HEK293 (cell line): ENCODE measurements around the gene STING1.
A peak's percentile ranks its signal among the peaks of the same experiment; 100 is the strongest.

Experiments
- CTCF ChIA-PET: fragments of 350-600 bp; formaldehyde crosslinking; extraction: SDS; loops from one replicate; lab custom pipeline; 2021; ENCODE audit warnings: antibody characterized with exemption; lab: Yijun Ruan, JAX
- POLR2A ChIA-PET: fragments of 300-600 bp; formaldehyde crosslinking; extraction: SDS; loops from one replicate; lab custom pipeline; 2020; ENCODE audit warnings: antibody characterized with exemption, inconsistent platforms; lab: Yijun Ruan, JAX
- H3K27ac ChIP-seq: fragments of 200-500 bp; sonication (Bioruptor generic); 2 replicates; pipeline ENCODE4 v1.5.1; 2014; ENCODE audit warnings: low read depth, low read length, control low read depth, inconsistent platforms; ENCODE audit errors: extremely low read depth
- H3K36me3 ChIP-seq, 2 experiments: fragments of 200-500 bp in 1 of 2; sonication (Bioruptor generic) in 1 of 2; 1 replicate in 1 of 2; 2 replicates in 1 of 2; pipeline ENCODE4 v1.5.1; 2014 to 2017; ENCODE audit warnings: inconsistent platforms in 2 of 2, low read length in 2 of 2; ENCODE audit not compliant: control insufficient read depth in 2 of 2, insufficient read depth in 1 of 2
- H3K4me1 ChIP-seq: fragments of 200-500 bp; sonication (Bioruptor generic); 2 replicates; pipeline ENCODE4 v1.5.1; 2014; ENCODE audit warnings: mild to moderate bottlenecking, low read length, inconsistent platforms; ENCODE audit not compliant: control insufficient read depth, insufficient read depth
- H3K4me3 ChIP-seq: 2 replicates; pipeline ENCODE4 v1.5.1; 2011; ENCODE audit warnings: low read depth, mild to moderate bottlenecking, control low read depth, low read length, moderate library complexity
- H3K9me3 ChIP-seq: fragments of 200-500 bp; sonication (Bioruptor generic); 2 replicates; pipeline ENCODE4 v1.5.1; 2014; ENCODE audit warnings: low read depth, low read length, inconsistent platforms; ENCODE audit not compliant: control insufficient read depth, insufficient read depth
- SCRT2 ChIP-seq: fragments of 450-650 bp; formaldehyde crosslinking; IDR thresholded peaks from 2 replicates; pipeline ENCODE4 v1.5.1; 2016; ENCODE audit warnings: missing biosample characterization, missing genetic modification characterization
- ZBTB48 ChIP-seq: fragments of 450-650 bp; formaldehyde crosslinking; IDR thresholded peaks from 2 replicates; pipeline ENCODE4 v1.5.1; 2016; ENCODE audit warnings: missing biosample characterization, missing genetic modification characterization
- ZBTB7A ChIP-seq: fragments of 450-650 bp; formaldehyde crosslinking; IDR thresholded peaks from 2 replicates; pipeline ENCODE4 v1.5.1; 2016; ENCODE audit warnings: low read depth, missing biosample characterization, missing genetic modification characterization
- ZFP69B ChIP-seq: fragments of 450-650 bp; formaldehyde crosslinking; IDR thresholded peaks from 2 replicates; pipeline ENCODE4 v1.5.1; 2016; ENCODE audit warnings: missing biosample characterization, missing genetic modification characterization
- ZNF132 ChIP-seq: fragments of 450-650 bp; formaldehyde crosslinking; IDR thresholded peaks from 2 replicates; pipeline ENCODE4 v1.5.1; 2017; ENCODE audit warnings: missing biosample characterization, missing genetic modification characterization, borderline replicate concordance
- ZNF146 ChIP-seq: fragments of 450-650 bp; formaldehyde crosslinking; IDR thresholded peaks from 2 replicates; pipeline ENCODE4 v1.5.1; 2016; ENCODE audit warnings: missing biosample characterization, missing genetic modification characterization
- ZNF148 ChIP-seq: fragments of 450-650 bp; formaldehyde crosslinking; IDR thresholded peaks from 2 replicates; pipeline ENCODE4 v1.5.0; 2017; ENCODE audit warnings: missing biosample characterization, missing genetic modification characterization, borderline replicate concordance
- ZNF157 ChIP-seq: fragments of 450-650 bp; formaldehyde crosslinking; IDR thresholded peaks from 2 replicates; pipeline ENCODE4 v1.5.1; 2016; ENCODE audit warnings: missing biosample characterization, missing genetic modification characterization
- ZNF2 ChIP-seq: fragments of 450-650 bp; formaldehyde crosslinking; IDR thresholded peaks from 2 replicates; pipeline ENCODE4 v1.5.1; 2016; ENCODE audit warnings: missing biosample characterization, missing genetic modification characterization
- ZNF202 ChIP-seq: fragments of 450-650 bp; formaldehyde crosslinking; IDR thresholded peaks from 2 replicates; pipeline ENCODE4 v1.5.1; 2016; ENCODE audit warnings: missing biosample characterization, missing genetic modification characterization, borderline replicate concordance
- ZNF292 ChIP-seq: fragments of 450-650 bp; formaldehyde crosslinking; IDR thresholded peaks from 2 replicates; pipeline ENCODE4 v1.5.1; 2016; ENCODE audit warnings: low read depth, missing biosample characterization, missing genetic modification characterization, borderline replicate concordance
- ZNF354C ChIP-seq: fragments of 450-650 bp; formaldehyde crosslinking; IDR thresholded peaks from 2 replicates; pipeline ENCODE4 v1.5.1; 2016; ENCODE audit warnings: missing biosample characterization, missing genetic modification characterization, low read depth, borderline replicate concordance
- ZNF404 ChIP-seq: fragments of 450-650 bp; formaldehyde crosslinking; IDR thresholded peaks from 2 replicates; pipeline ENCODE4 v1.5.1; 2017; ENCODE audit warnings: missing biosample characterization, missing genetic modification characterization
- ZNF514 ChIP-seq: fragments of 450-650 bp; formaldehyde crosslinking; IDR thresholded peaks from 2 replicates; pipeline ENCODE4 v1.5.1; 2016; ENCODE audit warnings: missing biosample characterization, missing genetic modification characterization
- ZNF521 ChIP-seq: fragments of 450-650 bp; formaldehyde crosslinking; IDR thresholded peaks from 2 replicates; pipeline ENCODE4 v1.5.1; 2017; ENCODE audit warnings: missing biosample characterization, mild to moderate bottlenecking, missing genetic modification characterization
- ZNF560 ChIP-seq: fragments of 450-650 bp; formaldehyde crosslinking; IDR thresholded peaks from 2 replicates; pipeline ENCODE4 v1.5.1; 2017; ENCODE audit warnings: missing biosample characterization, missing genetic modification characterization, borderline replicate concordance
- ZNF571 ChIP-seq: fragments of 450-650 bp; formaldehyde crosslinking; IDR thresholded peaks from 2 replicates; pipeline ENCODE4 v1.5.0; 2017; ENCODE audit warnings: missing biosample characterization, missing genetic modification characterization
- ZNF621 ChIP-seq: fragments of 450-650 bp; formaldehyde crosslinking; IDR thresholded peaks from 2 replicates; pipeline ENCODE4 v1.5.1; 2017; ENCODE audit warnings: missing biosample characterization, missing genetic modification characterization
- ZNF776 ChIP-seq: fragments of 450-650 bp; formaldehyde crosslinking; IDR thresholded peaks from 2 replicates; pipeline ENCODE4 v1.5.0; 2017; ENCODE audit warnings: missing biosample characterization, missing genetic modification characterization, borderline replicate concordance
- ZNF791 ChIP-seq: fragments of 450-650 bp; formaldehyde crosslinking; IDR thresholded peaks from 2 replicates; pipeline ENCODE4 v1.5.1; 2016; ENCODE audit warnings: missing biosample characterization, missing genetic modification characterization
- ZNF792 ChIP-seq: fragments of 450-650 bp; formaldehyde crosslinking; IDR thresholded peaks from 2 replicates; pipeline ENCODE4 v1.5.1; 2016; ENCODE audit warnings: missing biosample characterization, missing genetic modification characterization
- TF ChIP-seq, protein P1 (sequence below): fragments of 450-650 bp; formaldehyde crosslinking; IDR thresholded peaks from 2 replicates; pipeline ENCODE4 v1.5.1; 2016; ENCODE audit warnings: missing biosample characterization, missing genetic modification characterization
- TF ChIP-seq, protein P2 (sequence below): fragments of 450-650 bp; formaldehyde crosslinking; IDR thresholded peaks from 2 replicates; pipeline ENCODE4 v1.5.1; 2016; ENCODE audit warnings: missing biosample characterization, missing genetic modification characterization, low read depth
- TF ChIP-seq, protein P3 (sequence below): fragments of 450-650 bp; formaldehyde crosslinking; IDR thresholded peaks from 2 replicates; pipeline ENCODE4 v1.5.1; 2016; ENCODE audit warnings: missing biosample characterization, missing genetic modification characterization
- TF ChIP-seq, protein P4 (sequence below): fragments of 450-650 bp; formaldehyde crosslinking; IDR thresholded peaks from 2 replicates; pipeline ENCODE4 v1.5.1; 2016; ENCODE audit warnings: missing biosample characterization, missing genetic modification characterization

The STING1 gene

DNA sequence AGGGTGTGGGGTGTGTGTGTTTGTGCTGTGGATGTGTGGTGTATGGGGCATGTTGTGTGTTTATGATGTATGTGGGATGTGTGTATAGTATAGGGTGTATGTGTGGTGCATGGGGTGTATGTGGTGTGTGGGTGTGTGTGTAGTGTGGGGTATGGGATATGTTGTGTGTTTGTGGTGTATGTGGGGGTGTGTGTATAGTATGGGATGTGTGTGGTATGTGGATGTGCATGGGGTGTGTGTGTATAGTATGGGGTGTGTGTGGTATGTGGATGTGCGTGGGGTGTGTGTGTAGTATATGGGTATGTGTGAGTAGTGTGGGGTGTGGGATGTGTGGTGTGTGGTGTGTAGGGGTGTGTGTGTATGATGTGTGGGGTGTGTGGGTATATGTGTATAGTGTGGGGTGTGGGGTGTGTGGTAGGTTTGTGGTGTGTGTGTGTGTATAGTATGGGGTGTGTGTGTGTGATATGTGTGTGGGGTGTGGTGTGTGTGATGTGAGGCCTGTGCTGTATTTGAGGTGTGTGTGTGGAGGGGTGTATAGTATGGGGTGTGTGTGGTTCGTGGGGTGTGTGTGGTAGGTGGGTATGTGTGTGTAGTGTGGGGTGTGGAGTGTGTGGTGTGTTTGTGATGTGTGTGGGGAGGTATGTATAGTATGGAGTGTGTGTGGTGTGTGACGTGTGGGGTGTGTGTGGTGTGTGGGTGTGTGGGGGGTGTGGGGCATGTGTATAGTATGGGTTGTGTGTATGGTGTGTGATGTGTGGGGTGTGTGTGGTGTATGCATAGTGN lies 30.5 kb downstream of the STING1 start (continued):
- TF ChIP-seq, protein P1, sequence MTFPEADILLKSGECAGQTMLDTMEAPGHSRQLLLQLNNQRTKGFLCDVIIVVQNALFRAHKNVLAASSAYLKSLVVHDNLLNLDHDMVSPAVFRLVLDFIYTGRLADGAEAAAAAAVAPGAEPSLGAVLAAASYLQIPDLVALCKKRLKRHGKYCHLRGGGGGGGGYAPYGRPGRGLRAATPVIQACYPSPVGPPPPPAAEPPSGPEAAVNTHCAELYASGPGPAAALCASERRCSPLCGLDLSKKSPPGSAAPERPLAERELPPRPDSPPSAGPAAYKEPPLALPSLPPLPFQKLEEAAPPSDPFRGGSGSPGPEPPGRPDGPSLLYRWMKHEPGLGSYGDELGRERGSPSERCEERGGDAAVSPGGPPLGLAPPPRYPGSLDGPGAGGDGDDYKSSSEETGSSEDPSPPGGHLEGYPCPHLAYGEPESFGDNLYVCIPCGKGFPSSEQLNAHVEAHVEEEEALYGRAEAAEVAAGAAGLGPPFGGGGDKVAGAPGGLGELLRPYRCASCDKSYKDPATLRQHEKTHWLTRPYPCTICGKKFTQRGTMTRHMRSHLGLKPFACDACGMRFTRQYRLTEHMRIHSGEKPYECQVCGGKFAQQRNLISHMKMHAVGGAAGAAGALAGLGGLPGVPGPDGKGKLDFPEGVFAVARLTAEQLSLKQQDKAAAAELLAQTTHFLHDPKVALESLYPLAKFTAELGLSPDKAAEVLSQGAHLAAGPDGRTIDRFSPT (tag by site-specific recombination): no peak
- TF ChIP-seq ZNF621 (0 out of 2 replicates have a peak, but pooled peaks have one; percentile 20), ZNF571 (tag by site-specific recombination) (peak; percentile 41; the same call in 1 of the 2 replicates), ZNF776 (peak; percentile 23; the same call in 1 of the 2 replicates), ZNF132 (no peak), ZNF521 (tag by site-specific recombination) (peak; percentile 17; the same call in 1 of the 2 replicates), ZNF146 (tag by site-specific recombination) (0 out of 2 replicates have a peak, but pooled peaks have one; percentile 17), ZNF202 (tag by site-specific recombination) (no peak), ZNF791 (tag by site-specific recombination) (peak; percentile 58; the same call in 1 of the 2 replicates), ZNF354C (tag by site-specific recombination) (peak; percentile 25; the same call in 1 of the 2 replicates)
- TF ChIP-seq, protein P2, sequence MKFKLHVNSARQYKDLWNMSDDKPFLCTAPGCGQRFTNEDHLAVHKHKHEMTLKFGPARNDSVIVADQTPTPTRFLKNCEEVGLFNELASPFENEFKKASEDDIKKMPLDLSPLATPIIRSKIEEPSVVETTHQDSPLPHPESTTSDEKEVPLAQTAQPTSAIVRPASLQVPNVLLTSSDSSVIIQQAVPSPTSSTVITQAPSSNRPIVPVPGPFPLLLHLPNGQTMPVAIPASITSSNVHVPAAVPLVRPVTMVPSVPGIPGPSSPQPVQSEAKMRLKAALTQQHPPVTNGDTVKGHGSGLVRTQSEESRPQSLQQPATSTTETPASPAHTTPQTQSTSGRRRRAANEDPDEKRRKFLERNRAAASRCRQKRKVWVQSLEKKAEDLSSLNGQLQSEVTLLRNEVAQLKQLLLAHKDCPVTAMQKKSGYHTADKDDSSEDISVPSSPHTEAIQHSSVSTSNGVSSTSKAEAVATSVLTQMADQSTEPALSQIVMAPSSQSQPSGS (tag by site-specific recombination): no peak
- TF ChIP-seq, all 188 proteins: peak for 17

DNA sequence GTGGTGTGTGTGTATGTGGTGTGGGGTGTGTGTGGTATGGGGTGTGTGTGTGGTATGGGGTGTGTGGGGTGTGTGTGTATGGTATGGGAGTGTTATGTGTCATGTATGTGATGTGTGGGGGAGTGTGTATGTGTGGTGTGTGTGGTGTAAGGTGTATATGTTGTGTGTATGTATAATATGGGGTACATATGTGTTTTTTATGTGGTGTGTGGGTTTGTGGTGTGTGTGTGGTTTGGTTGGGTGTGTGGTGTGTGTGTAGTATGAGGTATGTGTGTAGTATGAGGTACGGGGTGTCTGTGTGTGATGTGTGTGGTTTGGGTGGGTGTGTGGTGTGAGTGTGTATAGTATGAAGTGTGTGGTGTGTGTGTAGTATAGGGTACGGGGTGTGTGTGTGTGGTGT lies 31.4 kb downstream of the STING1 start:
- H3K4me1 ChIP-seq: no peaks in the 10 kb centered on the region
- POLR2A ChIA-PET: interaction anchor here (1.7 kb wide), 1 partner anchor 12 kb away, joined by 6 read pairs; the partner anchor contains the start of gene DNAJC18
- no peak overlapping the region for H3K27ac ChIP-seq
- H3K4me3 ChIP-seq: no peak overlapping the region
- no peaks in the 10 kb centered on the region; a peak in 1 of 3 replicates for H3K36me3 ChIP-seq
- no peaks in the 10 kb centered on the region for H3K9me3 ChIP-seq
- CTCF ChIA-PET: interaction anchor here (0.7 kb wide), 1 partner anchor 44 kb away, joined by 3 read pairs; no protein-coding TSS in a partner anchor
- TF ChIP-seq, protein P3, sequence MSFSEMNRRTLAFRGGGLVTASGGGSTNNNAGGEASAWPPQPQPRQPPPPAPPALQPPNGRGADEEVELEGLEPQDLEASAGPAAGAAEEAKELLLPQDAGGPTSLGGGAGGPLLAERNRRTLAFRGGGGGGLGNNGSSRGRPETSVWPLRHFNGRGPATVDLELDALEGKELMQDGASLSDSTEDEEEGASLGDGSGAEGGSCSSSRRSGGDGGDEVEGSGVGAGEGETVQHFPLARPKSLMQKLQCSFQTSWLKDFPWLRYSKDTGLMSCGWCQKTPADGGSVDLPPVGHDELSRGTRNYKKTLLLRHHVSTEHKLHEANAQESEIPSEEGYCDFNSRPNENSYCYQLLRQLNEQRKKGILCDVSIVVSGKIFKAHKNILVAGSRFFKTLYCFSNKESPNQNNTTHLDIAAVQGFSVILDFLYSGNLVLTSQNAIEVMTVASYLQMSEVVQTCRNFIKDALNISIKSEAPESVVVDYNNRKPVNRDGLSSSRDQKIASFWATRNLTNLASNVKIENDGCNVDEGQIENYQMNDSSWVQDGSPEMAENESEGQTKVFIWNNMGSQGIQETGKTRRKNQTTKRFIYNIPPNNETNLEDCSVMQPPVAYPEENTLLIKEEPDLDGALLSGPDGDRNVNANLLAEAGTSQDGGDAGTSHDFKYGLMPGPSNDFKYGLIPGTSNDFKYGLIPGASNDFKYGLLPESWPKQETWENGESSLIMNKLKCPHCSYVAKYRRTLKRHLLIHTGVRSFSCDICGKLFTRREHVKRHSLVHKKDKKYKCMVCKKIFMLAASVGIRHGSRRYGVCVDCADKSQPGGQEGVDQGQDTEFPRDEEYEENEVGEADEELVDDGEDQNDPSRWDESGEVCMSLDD (tag by site-specific recombination): no peak
- TF ChIP-seq ZNF514 (tag by site-specific recombination) (0 out of 2 replicates have a peak, but pooled peaks have one; percentile 25), ZNF776 (0 out of 2 replicates have a peak, but pooled peaks have one; percentile 50), ZNF404 (no peak), ZNF2 (no peak), ZNF571 (tag by site-specific recombination) (0 out of 2 replicates have a peak, but pooled peaks have one; percentile 15), SCRT2 (tag by site-specific recombination) (no peak), ZNF157 (0 out of 2 replicates have a peak, but pooled peaks have one; percentile 32), ZNF292 (tag by site-specific recombination) (no peak), ZFP69B (tag by site-specific recombination) (no peak), ZNF560 (tag by site-specific recombination) (no peak), ZNF148 (tag by site-specific recombination) (no peak), ZNF792 (tag by site-specific recombination) (no peak), ZBTB48 (tag by site-specific recombination) (0 out of 2 replicates have a peak, but pooled peaks have one; percentile 16), ZBTB7A (0 out of 2 replicates have a peak, but pooled peaks have one; percentile 9)
- TF ChIP-seq, protein P4, sequence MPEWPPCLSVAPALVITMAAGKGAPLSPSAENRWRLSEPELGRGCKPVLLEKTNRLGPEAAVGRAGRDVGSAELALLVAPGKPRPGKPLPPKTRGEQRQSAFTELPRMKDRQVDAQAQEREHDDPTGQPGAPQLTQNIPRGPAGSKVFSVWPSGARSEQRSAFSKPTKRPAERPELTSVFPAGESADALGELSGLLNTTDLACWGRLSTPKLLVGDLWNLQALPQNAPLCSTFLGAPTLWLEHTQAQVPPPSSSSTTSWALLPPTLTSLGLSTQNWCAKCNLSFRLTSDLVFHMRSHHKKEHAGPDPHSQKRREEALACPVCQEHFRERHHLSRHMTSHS (tag by site-specific recombination): no peak; the same call in 1 of the 2 replicates
